Measurements from ENCODE around the gene GIT1. TPM values are rescaled to one million over a fixed set of nuclear protein-coding genes. Genes with fewer than 3 reads are reported as not detected.

GIT1 gene
- total RNA-seq, 5 donors from 2014 or later (not counting 1 experiment from before 2014, with no cell fraction given) = 36.7 to 86.4 (median 71.8) TPM

DNA sequence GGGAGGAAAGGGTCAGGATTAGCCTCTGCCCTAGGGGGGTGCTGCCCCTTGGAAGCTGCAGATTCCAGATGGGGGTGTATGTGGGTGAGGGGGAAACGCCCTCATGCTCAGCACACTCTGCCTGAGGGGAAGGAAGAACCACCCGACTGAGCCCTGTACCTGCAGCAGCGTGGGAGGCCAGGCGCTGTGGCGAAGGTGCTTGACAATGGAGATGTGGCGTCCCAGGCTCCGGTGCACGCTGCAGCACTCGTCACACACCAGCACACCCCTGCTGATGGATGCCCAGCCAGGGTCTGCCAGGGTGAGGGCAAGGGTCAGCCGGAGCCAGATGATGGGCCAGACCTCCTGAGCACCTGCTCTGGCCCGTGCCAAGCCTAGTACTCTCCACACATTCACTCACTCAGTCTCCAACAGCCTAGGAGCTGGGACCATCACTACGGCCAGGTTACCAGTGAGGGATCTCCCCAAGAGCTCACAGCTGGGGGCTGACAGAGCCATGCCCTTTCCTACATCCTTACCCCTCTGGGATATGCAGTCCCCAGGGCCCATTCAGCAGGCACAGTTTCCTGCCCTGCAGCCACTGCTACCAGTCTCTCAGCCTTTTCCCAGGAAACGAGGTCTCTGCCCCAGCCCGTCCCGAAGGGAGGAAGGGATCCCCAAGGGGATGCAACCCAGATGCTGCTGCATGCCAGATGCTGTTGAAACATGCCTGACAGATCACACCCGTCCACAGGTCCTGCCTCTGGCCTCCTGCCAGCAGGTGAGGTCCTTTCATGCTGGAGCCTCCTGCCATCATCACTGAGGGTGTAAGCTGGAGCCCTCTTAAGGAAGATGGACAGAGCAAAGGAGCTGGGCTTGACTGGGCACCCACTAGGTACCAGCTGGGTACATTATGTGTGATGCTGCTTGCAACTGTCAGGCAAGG is 5.9 kb downstream of the GIT1 start:
- Histone ChIP-seq H3K27ac (ENCODE audit: low read length) (no peak overlapping the region), H3K27me3 (replicated peaks in 1 of 2; ENCODE audit: control insufficient read depth in 2 of 2, extremely low read depth in 1 of 2, insufficient read depth in 2 of 2, low read length in 1 of 2) (no peaks in the 10 kb centered on the region), H3K4me3 (ENCODE audit: control insufficient read depth in 1 of 2, extremely low read depth in 1 of 2, low read length in 1 of 2) (no peak overlapping the region), H3K4me1 (ENCODE audit: control insufficient read depth in 1 of 2, extremely low read depth in 1 of 2, insufficient read depth in 2 of 2, low read length in 2 of 2) (peaks cover 14 to 60% of the 10 kb centered on the region in 2 experiments), H3K36me3 (ENCODE audit: control insufficient read depth in 2 of 2, extremely low read depth in 1 of 2, insufficient read depth in 1 of 2, low read length in 1 of 2) (peaks cover 15 to 37% of the 10 kb centered on the region in 2 donors), H3K9me3 (no peaks in the 10 kb centered on the region)
- POLR2A ChIA-PET = interaction anchor here in 1 of 2 donors (0.6 kb wide), 1 partner anchor 290 kb away, joined by 3 read pairs; no protein-coding TSS in a partner anchor
- WGBS (ENCODE audit: insufficient coverage) = 93% methylated on average over 14 of the region's 16 CpGs
- Mint-ChIP-seq H3K36me3 (peaks cover 13% of the 10 kb centered on the region), H3K4me3 (no peak overlapping the region), H3K9me3 (no peaks in the 10 kb centered on the region), H3K27ac (peak overlapping the region; percentile 73 to 86), H3K4me1 (peaks cover 51 to 55% (median 55%) of the 10 kb centered on the region in 3 donors), H3K27me3 (no peaks in the 10 kb centered on the region)
- CTCF ChIA-PET = interaction anchor here (0.7 to 1.6 kb wide), 3 partner anchors 32 to 412 kb away, joined by 3 read pairs; no protein-coding TSS in a partner anchor
- no peak for ATAC-seq (replicated peaks in 1 of 4)
- DNase-seq = no peak

DNA sequence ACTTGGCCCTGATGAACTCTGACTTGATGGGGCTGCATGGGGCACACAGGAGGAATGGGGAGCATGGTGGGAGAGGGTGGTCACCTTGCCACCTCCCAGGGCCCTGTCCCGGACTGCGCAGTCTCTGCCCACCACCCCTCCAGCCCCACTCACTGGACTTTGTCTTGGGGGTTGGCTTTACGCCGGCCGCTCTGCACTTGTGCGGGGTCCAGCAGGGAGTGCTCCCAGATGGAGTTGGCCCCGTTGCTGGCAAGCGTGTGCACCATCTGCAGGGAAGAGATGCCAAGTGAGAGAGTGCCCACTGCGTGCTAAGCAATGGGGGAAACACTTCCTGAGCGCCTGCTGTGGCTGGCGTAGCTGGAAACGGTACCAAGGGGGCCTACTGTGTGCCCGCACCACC is 6.7 kb downstream of the GIT1 start:
- ATAC-seq (replicated peaks in 1 of 4) (no peak), DNase-seq (no peak)
- Mint-ChIP-seq H3K27me3 (no peaks in the 10 kb centered on the region), H3K4me1 (peaks cover 44 to 50% (median 48%) of the 10 kb centered on the region in 3 donors), H3K36me3 (peaks cover 15% of the 10 kb centered on the region), H3K9me3 (no peaks in the 10 kb centered on the region), H3K27ac (peak overlapping the region in 1 of 2 donors; percentile 52), H3K4me3 (no peak overlapping the region)
- H3K9me3 ChIP-seq = no peaks in the 10 kb centered on the region
- peaks cover 13 to 52% of the 10 kb centered on the region in 2 experiments for H3K4me1 ChIP-seq (ENCODE audit: control insufficient read depth in 1 of 2, extremely low read depth in 1 of 2, insufficient read depth in 2 of 2, low read length in 2 of 2)
- 91% methylated on average over 6 of the region's 13 CpGs for WGBS (ENCODE audit: insufficient coverage)
- no peaks in the 10 kb centered on the region for H3K27me3 ChIP-seq (replicated peaks in 1 of 2; ENCODE audit: control insufficient read depth in 2 of 2, extremely low read depth in 1 of 2, insufficient read depth in 2 of 2, low read length in 1 of 2)
- ChIA-PET CTCF (interaction anchor here in 1 of 2 donors (0.7 kb wide), 1 partner anchor 411 kb away, joined by 3 read pairs; no protein-coding TSS in a partner anchor), POLR2A (no interaction called here)
- H3K36me3 ChIP-seq (ENCODE audit: control insufficient read depth in 2 of 2, extremely low read depth in 1 of 2, insufficient read depth in 1 of 2, low read length in 1 of 2) = peaks cover 16 to 45% of the 10 kb centered on the region in 2 donors
- H3K27ac ChIP-seq (ENCODE audit: low read length) = no peak overlapping the region
- no peak overlapping the region for H3K4me3 ChIP-seq (ENCODE audit: control insufficient read depth in 1 of 2, extremely low read depth in 1 of 2, low read length in 1 of 2)

DNA sequence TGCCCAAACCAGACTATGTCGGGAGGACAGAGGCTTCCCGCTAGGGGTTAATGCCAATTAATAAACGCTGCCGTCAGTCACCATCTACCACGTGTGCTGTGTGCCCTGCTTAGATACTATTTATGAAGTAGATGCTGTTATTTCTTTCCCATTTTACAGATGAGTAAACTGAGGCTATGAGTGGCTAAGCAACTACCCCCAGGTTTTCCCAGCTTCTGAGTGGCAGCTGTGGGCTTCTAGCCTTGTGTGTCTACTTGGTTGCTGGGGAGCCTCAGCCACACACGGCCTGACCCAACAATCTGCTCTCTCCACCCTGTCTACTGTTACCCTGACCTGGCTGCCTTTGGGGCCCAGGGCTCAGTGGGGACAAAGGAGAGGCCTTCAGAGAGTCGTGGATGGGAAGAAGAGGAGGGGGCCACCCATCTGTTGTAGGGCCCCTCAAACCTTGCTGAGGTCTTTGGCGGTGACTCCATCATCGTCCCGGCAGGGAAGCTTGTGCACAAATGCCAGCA is 7.1 kb downstream of the GIT1 start:
- DNase-seq = no peak
- Mint-ChIP-seq H3K36me3 (peaks cover 15% of the 10 kb centered on the region), H3K9me3 (no peaks in the 10 kb centered on the region), H3K4me1 (peaks cover 40 to 45% (median 43%) of the 10 kb centered on the region in 3 donors), H3K27ac (peak overlapping the region; percentile 39 to 57), H3K4me3 (no peak overlapping the region), H3K27me3 (no peaks in the 10 kb centered on the region)
- H3K4me1 ChIP-seq (ENCODE audit: control insufficient read depth in 1 of 2, extremely low read depth in 1 of 2, insufficient read depth in 2 of 2, low read length in 2 of 2) = peaks cover 9 to 47% of the 10 kb centered on the region in 2 experiments
- no peaks in the 10 kb centered on the region for H3K9me3 ChIP-seq
- H3K27me3 ChIP-seq (replicated peaks in 1 of 2; ENCODE audit: control insufficient read depth in 2 of 2, extremely low read depth in 1 of 2, insufficient read depth in 2 of 2, low read length in 1 of 2) = no peaks in the 10 kb centered on the region
- no peak for ATAC-seq (replicated peaks in 1 of 4)
- POLR2A ChIA-PET = no interaction called here
- WGBS (ENCODE audit: insufficient coverage) = 100% methylated on average over 1 of the region's 10 CpGs
- CTCF ChIA-PET = interaction anchor here (0.6 to 1.7 kb wide), 2 partner anchors 35 to 99 kb away, joined by 3 to 5 read pairs; no protein-coding TSS in a partner anchor
- no peak overlapping the region for H3K27ac ChIP-seq (ENCODE audit: low read length)
- H3K36me3 ChIP-seq (ENCODE audit: control insufficient read depth in 2 of 2, extremely low read depth in 1 of 2, insufficient read depth in 1 of 2, low read length in 1 of 2) = peaks cover 20 to 50% of the 10 kb centered on the region in 2 donors
- H3K4me3 ChIP-seq (ENCODE audit: control insufficient read depth in 1 of 2, extremely low read depth in 1 of 2, low read length in 1 of 2) = no peak overlapping the region

DNA sequence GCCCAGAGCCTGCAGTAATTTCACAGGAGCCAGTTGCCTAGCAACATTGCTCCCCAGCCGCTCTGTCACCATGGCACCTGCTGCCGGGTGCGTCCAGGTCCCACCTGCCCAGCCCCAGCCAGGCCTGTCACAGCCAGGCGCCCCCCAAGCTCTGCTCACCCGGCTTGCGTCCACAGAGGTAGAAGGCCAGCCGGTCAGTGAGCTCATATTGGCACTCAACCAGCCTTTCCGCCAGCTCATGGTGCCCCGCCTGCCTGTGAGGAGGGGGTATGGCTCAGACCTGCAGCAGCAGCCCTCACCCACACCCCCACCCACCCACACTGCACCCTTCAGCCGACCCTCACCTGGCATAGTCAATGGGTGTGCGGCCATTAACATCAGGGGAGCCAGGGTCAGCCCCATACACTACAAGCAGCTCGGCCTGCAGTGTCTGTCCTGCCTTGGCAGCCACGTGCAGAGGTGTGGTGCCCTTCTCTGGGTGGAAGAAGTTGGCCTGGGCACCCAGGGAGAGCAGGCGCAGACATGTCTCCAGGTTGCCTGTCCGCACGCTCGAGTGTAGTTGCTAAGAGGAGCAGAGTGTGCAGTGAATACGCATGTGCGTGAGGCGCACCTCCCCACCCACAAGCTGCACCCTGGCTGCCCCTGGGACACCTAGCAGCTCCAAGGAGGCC is 7.7 kb downstream of the GIT1 start:
- peaks cover 15% of the 10 kb centered on the region for H3K36me3 Mint-ChIP-seq

DNA sequence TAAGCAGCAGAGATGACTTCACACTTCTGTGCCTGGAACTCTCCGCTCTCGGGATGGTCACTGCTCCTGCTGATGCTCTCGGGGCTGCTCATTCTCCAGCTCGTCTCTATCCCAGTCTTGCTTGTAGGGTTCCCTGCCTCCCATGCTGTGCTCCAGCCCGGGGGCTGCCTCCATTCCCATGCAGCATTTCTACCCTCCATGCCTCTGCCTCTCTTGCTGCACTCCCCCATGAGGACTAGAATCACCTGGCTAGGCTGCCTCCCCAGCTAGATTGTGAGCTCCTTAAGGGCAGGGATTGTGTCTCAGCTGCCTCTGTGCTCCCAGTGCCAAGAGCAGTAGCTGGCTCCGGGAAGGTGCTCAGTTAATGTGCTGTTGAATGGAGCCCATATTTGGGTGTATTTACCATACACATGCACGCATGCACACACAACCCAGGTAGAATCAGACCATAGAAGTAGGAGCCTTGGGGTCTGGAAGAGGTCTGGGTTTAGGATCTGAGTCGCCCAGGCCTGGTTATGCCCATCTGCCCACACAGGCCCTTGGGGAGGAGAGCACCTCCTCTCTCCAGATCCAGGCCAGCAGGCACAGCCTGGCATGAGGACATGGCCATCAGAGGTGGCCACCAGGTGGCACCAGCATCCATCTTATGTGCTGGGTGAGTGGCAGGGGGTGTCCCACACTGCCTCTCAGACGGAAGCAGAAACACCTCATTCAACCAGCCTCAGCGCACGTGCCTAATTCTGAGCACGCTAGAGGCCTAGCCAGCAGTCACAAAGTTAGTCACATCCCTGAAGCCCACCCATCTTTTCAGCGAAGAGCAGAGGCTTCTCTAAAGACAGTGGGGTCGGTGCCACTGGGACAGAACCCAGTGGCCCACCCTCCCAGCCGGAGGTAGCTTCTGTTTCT is 9.3 kb downstream of the GIT1 start:
- Mint-ChIP-seq H3K36me3 (peaks cover 18% of the 10 kb centered on the region), H3K9me3 (no peaks in the 10 kb centered on the region)
- H3K4me3 ChIP-seq (ENCODE audit: control insufficient read depth in 1 of 2, extremely low read depth in 1 of 2, low read length in 1 of 2) = no peak overlapping the region

More for the DNA sequence above, 7.7 kb downstream of the GIT1 start:
- H3K27ac Mint-ChIP-seq = peak overlapping the region in 1 of 2 donors; percentile 39
- H3K4me1 ChIP-seq (ENCODE audit: control insufficient read depth in 1 of 2, extremely low read depth in 1 of 2, insufficient read depth in 2 of 2, low read length in 2 of 2) = peaks cover 9 to 41% of the 10 kb centered on the region in 2 experiments
- ATAC-seq (replicated peaks in 1 of 4) (no peak), DNase-seq (no peak)
- no peaks in the 10 kb centered on the region for H3K9me3 Mint-ChIP-seq
- H3K4me3 ChIP-seq (ENCODE audit: control insufficient read depth in 1 of 2, extremely low read depth in 1 of 2, low read length in 1 of 2) = no peak overlapping the region
- CTCF ChIA-PET = interaction anchor here (0.5 to 2.0 kb wide), 10 partner anchors 9 to 99 kb away, joined by 3 to 14 read pairs (median 4); partner anchors contain the start of gene ANKRD13B (in 1 of the 2)
- WGBS (ENCODE audit: insufficient coverage) = 94% methylated on average over 10 of the region's 20 CpGs
- no peaks in the 10 kb centered on the region for H3K27me3 Mint-ChIP-seq
- H3K36me3 ChIP-seq (ENCODE audit: control insufficient read depth in 2 of 2, extremely low read depth in 1 of 2, insufficient read depth in 1 of 2, low read length in 1 of 2) = peaks cover 21 to 56% of the 10 kb centered on the region in 2 donors
- H3K4me1 Mint-ChIP-seq = peaks cover 34 to 40% (median 39%) of the 10 kb centered on the region in 3 donors
- no peaks in the 10 kb centered on the region for H3K9me3 ChIP-seq
- no peak overlapping the region for H3K4me3 Mint-ChIP-seq
- no peak overlapping the region for H3K27ac ChIP-seq (ENCODE audit: low read length)
- H3K27me3 ChIP-seq (replicated peaks in 1 of 2; ENCODE audit: control insufficient read depth in 2 of 2, extremely low read depth in 1 of 2, insufficient read depth in 2 of 2, low read length in 1 of 2) = no peaks in the 10 kb centered on the region
- POLR2A ChIA-PET = no interaction called here

More for the DNA sequence above, 9.3 kb downstream of the GIT1 start:
- Histone ChIP-seq H3K27ac (ENCODE audit: low read length) (peak overlapping the region; percentile 44), H3K9me3 (no peaks in the 10 kb centered on the region), H3K36me3 (ENCODE audit: control insufficient read depth in 2 of 2, extremely low read depth in 1 of 2, insufficient read depth in 1 of 2, low read length in 1 of 2) (peaks cover 36 to 72% of the 10 kb centered on the region in 2 donors), H3K4me1 (ENCODE audit: control insufficient read depth in 1 of 2, extremely low read depth in 1 of 2, insufficient read depth in 2 of 2, low read length in 2 of 2) (peaks cover 2 to 28% of the 10 kb centered on the region in 2 experiments), H3K27me3 (replicated peaks in 1 of 2; ENCODE audit: control insufficient read depth in 2 of 2, extremely low read depth in 1 of 2, insufficient read depth in 2 of 2, low read length in 1 of 2) (no peaks in the 10 kb centered on the region)
- DNase-seq (peak; percentile 78 to 95 (median 88)), ATAC-seq (replicated peaks in 1 of 4) (peak; percentile 93 to 99 (median 98))
- Mint-ChIP-seq H3K4me3 (no peak overlapping the region), H3K27me3 (no peaks in the 10 kb centered on the region), H3K27ac (peak overlapping the region; percentile 84), H3K4me1 (peaks cover 20 to 24% (median 23%) of the 10 kb centered on the region in 3 donors)
- CTCF ChIA-PET = interaction anchor here (0.6 to 2.4 kb wide), 18 partner anchors 11 to 703 kb away, joined by 3 to 14 read pairs (median 4); partner anchors contain the start of gene ANKRD13B (in 1 of the 2)
- POLR2A ChIA-PET = interaction anchor here in 1 of 2 donors (0.6 to 0.7 kb wide), 2 partner anchors 37 to 744 kb away, joined by 3 to 8 read pairs; no protein-coding TSS in a partner anchor
- 61% methylated on average over 13 of the region's 15 CpGs for WGBS (ENCODE audit: insufficient coverage)
